Peyer's patch (tissue), 4 donors: ENCODE data around the gene NOC3L. TPM values are rescaled to one million over a fixed set of nuclear protein-coding genes. Genes with fewer than 3 reads are reported as not detected.

Experiments used
- DNase-seq, 3 donors: peaks; one replicate each; pipeline ENCODE4 v3.0.0-alpha.2; 2017 to 2019
- H3K27ac ChIP-seq, 4 donors: fragments of 200-600 bp; sonication (generic); one replicate each; pipeline ENCODE4 v1.5.1; 2016 to 2019
- H3K27me3 ChIP-seq, 2 donors: fragments of 200-600 bp; sonication (generic); one replicate each; pipeline ENCODE4 v1.5.1; 2019
- H3K36me3 ChIP-seq, 3 donors: fragments of 200-600 bp; sonication (generic); one replicate each; pipeline ENCODE4 v1.5.1; 2016 to 2019
- H3K4me1 ChIP-seq, 4 donors: fragments of 200-600 bp; sonication (generic); one replicate each; pipeline ENCODE4 v1.5.1; 2016 to 2019
- H3K4me3 ChIP-seq, 4 donors: fragments of 200-600 bp; sonication (generic); 1 replicate in 3 of 4; 2 replicates in 1 of 4; pipeline ENCODE4 v1.5.1; 2016 to 2019; ENCODE audit warnings: mild to moderate bottlenecking in 1 of 4
- H3K9me3 ChIP-seq, 4 donors: fragments of 200-600 bp; sonication (generic); one replicate each; pipeline ENCODE4 v1.5.1; 2016 to 2019; ENCODE audit warnings: mild to moderate bottlenecking in 1 of 4
- CTCF ChIP-seq, 6 experiments: fragments of 450-650 bp in 4 of 6; fragments of 200-600 bp in 2 of 6; sonication (generic) in 1 of 6; IDR thresholded peaks; one replicate each; pipeline ENCODE4 v1.5.1; 2017 to 2019; ENCODE audit warnings: antibody characterized with exemption in 6 of 6, mild to moderate bottlenecking in 3 of 6, moderate library complexity in 1 of 6
- POLR2A ChIP-seq, 2 donors: fragments of 450-650 bp; IDR thresholded peaks; one replicate each; pipeline ENCODE4 v1.5.1; 2017; ENCODE audit warnings: antibody characterized with exemption in 2 of 2, mild to moderate bottlenecking in 2 of 2, moderate library complexity in 2 of 2
- total RNA-seq, 4 donors: library from RNA; depleted of rRNA; stranded (reverse); fragments of >200 nt; gene quantifications; one replicate each; pipeline ENCODE4 v1.1.0, GENCODE V29; 2016

The NOC3L gene
- total RNA-seq, 4 donors from 2014 or later = 6.1 to 23.1 (median 9.2) TPM

DNA sequence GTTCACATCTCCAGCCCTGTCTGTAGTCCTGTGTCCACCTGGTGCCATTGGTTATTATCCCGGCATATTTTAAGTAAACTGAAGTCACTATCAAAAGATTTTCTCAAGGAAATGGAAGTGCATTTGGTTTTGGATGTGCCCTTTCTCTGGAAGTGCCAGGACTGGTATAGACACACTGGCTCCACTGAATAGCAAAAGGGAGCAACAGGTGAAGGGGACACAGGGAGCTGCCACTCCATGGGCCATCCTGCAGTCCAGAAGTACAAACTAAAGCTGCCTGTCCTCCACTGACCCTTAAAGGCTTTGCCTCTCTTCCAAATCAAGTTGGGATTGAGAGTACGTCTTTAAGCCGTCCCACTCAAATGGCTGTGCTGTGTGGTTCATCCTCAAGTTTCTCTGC is 62.7 kb downstream of the NOC3L start:
- TF ChIP-seq POLR2A (IDR thresholded peaks at IDR 0.05) (no peak), CTCF (IDR thresholded peaks at IDR 0.05) (no peak)
- Histone ChIP-seq H3K9me3 (no peaks in the 10 kb centered on the region), H3K4me3 (no peak overlapping the region), H3K27ac (no peak overlapping the region), H3K36me3 (peaks cover 0 to 19% (median 0%) of the 10 kb centered on the region in 3 donors), H3K27me3 (no peaks in the 10 kb centered on the region), H3K4me1 (no peaks in the 10 kb centered on the region)
- no peak for DNase-seq

GRCh38 chr10:94299417-94299816 is 63.3 kb downstream of the NOC3L start:
- Histone ChIP-seq H3K27me3 (no peaks in the 10 kb centered on the region), H3K4me1 (no peaks in the 10 kb centered on the region), H3K36me3 (peaks cover 0 to 19% (median 0%) of the 10 kb centered on the region in 3 donors), H3K9me3 (no peaks in the 10 kb centered on the region), H3K27ac (no peak overlapping the region), H3K4me3 (no peak overlapping the region)
- no peak for DNase-seq
- TF ChIP-seq POLR2A (IDR thresholded peaks at IDR 0.05) (no peak), CTCF (IDR thresholded peaks at IDR 0.05) (no peak)

DNA sequence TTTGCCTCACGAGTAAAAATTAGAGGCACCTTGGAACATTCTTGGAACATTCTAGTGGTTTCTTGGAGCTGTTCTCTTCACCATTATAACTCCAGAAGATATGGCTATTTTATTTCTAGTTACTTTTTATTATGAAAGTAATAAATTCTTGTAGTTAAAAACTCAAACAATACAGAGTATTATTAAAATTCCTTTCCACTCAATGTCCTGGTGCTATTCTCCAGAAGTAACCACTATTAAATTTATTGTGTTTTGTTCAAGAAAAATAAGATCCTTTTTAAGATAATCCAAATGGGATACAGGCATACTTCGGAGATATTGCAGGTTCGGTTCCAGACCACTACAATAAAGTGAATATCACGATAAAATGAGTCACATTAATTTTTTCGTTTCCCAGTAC is 68.6 kb downstream of the NOC3L start:
- H3K4me3 ChIP-seq = no peak overlapping the region
- no peak overlapping the region for H3K27ac ChIP-seq
- no peaks in the 10 kb centered on the region for H3K27me3 ChIP-seq
- H3K4me1 ChIP-seq = no peaks in the 10 kb centered on the region
- no peak for DNase-seq
- peaks cover 0 to 10% (median 0%) of the 10 kb centered on the region in 3 donors for H3K36me3 ChIP-seq
- H3K9me3 ChIP-seq = no peaks in the 10 kb centered on the region
- TF ChIP-seq POLR2A (IDR thresholded peaks at IDR 0.05) (no peak), CTCF (IDR thresholded peaks at IDR 0.05) (no peak)

DNA sequence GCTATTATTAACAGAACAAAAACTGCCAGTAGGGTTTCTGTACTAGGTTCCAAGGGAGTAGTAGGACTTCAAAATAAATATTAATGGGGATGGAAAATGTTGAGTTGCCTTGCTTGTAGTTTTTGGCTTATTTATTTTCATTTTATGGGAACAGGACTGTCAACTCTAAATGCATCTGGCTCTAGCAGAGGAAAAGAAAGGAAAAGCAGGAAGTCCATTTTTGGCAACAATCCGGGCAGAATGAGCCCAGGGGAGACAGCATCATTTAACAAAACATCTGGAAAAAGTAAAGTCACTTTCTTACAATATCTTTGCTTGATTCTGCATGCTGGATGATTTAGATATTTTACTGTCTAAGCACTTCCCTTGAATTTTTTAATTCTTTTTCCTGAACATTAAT is 69.4 kb downstream of the NOC3L start:
- no peak for DNase-seq

GRCh38 chr10:94292434-94293090 is 70.2 kb downstream of the NOC3L start:
- Histone ChIP-seq H3K27me3 (no peaks in the 10 kb centered on the region), H3K4me1 (no peaks in the 10 kb centered on the region), H3K4me3 (no peak overlapping the region), H3K36me3 (no peaks in the 10 kb centered on the region), H3K27ac (no peak overlapping the region), H3K9me3 (no peaks in the 10 kb centered on the region)
- TF ChIP-seq POLR2A (IDR thresholded peaks at IDR 0.05) (no peak), CTCF (IDR thresholded peaks at IDR 0.05) (no peak)
- DNase-seq = no peak

More for the DNA sequence above, 69.4 kb downstream of the NOC3L start:
- Histone ChIP-seq H3K4me3 (no peak overlapping the region), H3K4me1 (no peaks in the 10 kb centered on the region), H3K9me3 (no peaks in the 10 kb centered on the region), H3K27ac (no peak overlapping the region), H3K36me3 (peaks cover 0 to 3% (median 0%) of the 10 kb centered on the region in 3 donors), H3K27me3 (no peaks in the 10 kb centered on the region)
- TF ChIP-seq POLR2A (IDR thresholded peaks at IDR 0.05) (no peak), CTCF (IDR thresholded peaks at IDR 0.05) (no peak)
